Bronchial epithelial cell (primary cell): ENCODE measurements around the gene IRAK3. TPM values are rescaled to one million over a fixed set of nuclear protein-coding genes. Genes with fewer than 3 reads are reported as not detected.

Experiments used
- DNase-seq: peaks from one replicate; pipeline ENCODE4 v3.0.0-alpha.2; 2010; ENCODE audit warnings: low read depth
- FAIRE-seq: peaks from 2 replicates; lab custom pipeline; 2011; peaks lifted over from hg19 to GRCh38; lab: Jason Lieb, UNC
- H3K27me3 ChIP-seq: 2 replicates; pipeline ENCODE4 v1.5.1; 2011; ENCODE audit warnings: low read length; ENCODE audit not compliant: control insufficient read depth, insufficient read depth
- H3K36me3 ChIP-seq: 2 replicates; pipeline ENCODE4 v1.5.1; 2011; ENCODE audit warnings: low read length; ENCODE audit not compliant: control insufficient read depth, insufficient read depth
- H3K4me3 ChIP-seq: 2 replicates; pipeline ENCODE4 v1.5.1; 2011; ENCODE audit warnings: mild to moderate bottlenecking, low read depth, low read length, control low read depth
- CTCF ChIP-seq: IDR thresholded peaks from 2 replicates; pipeline ENCODE4 v1.5.1; 2011; ENCODE audit warnings: mild to moderate bottlenecking, moderate library complexity, low read length, control low read depth, inconsistent platforms; ENCODE audit not compliant: insufficient read depth, severe bottlenecking
- total RNA-seq: library from RNA; depleted of rRNA; stranded (reverse); fragments of >200 nt; gene quantifications from 2 replicates; pipeline ENCODE4 v1.2.1, GENCODE V29; 2014

The IRAK3 gene
- total RNA-seq = 1.0 and 1.6 TPM in 2 replicates

GRCh38 chr12:66188584-66189485 is at the start of gene IRAK3:
IRAK3 (plus strand) TSS chr12:66189214; CDS start chr12:66189300, 86 bp downstream.
- TF ChIP-seq CTCF = no peak
- FAIRE-seq (no peak), DNase-seq (peak; percentile 40)
- no peaks in the 10 kb centered on the region for H3K27me3 ChIP-seq
- no peaks in the 10 kb centered on the region for H3K36me3 ChIP-seq
- H3K4me3 ChIP-seq = peak within 1 kb of the TSS; percentile 58

- H3K36me3 ChIP-seq = peaks cover 3% of the 10 kb centered on the region
- no peak for TF ChIP-seq CTCF
- H3K27me3 ChIP-seq = no peaks in the 10 kb centered on the region
- DNase-seq = no peak
- no peak for FAIRE-seq
- H3K4me3 ChIP-seq = no peak overlapping the region
These were observed 49.7 kb upstream of the IRAK3 start for GRCh38 chr12:66139328-66139727.

- no peaks in the 10 kb centered on the region for H3K27me3 ChIP-seq
- no peak overlapping the region for H3K4me3 ChIP-seq
- peaks cover 3% of the 10 kb centered on the region for H3K36me3 ChIP-seq
- FAIRE-seq (no peak), DNase-seq (no peak)
- TF ChIP-seq CTCF = no peak
These were observed 48.3 kb upstream of the IRAK3 start for GRCh38 chr12:66140731-66141130.

GRCh38 chr12:66141299-66141698 is 47.7 kb upstream of the IRAK3 start:
- Histone ChIP-seq H3K4me3 (no peak overlapping the region), H3K36me3 (peaks cover 3% of the 10 kb centered on the region), H3K27me3 (no peaks in the 10 kb centered on the region)
- FAIRE-seq (no peak), DNase-seq (no peak)
- no peak for TF ChIP-seq CTCF

- no peak for FAIRE-seq
- Histone ChIP-seq H3K27me3 (no peaks in the 10 kb centered on the region), H3K36me3 (peaks cover 3% of the 10 kb centered on the region), H3K4me3 (no peak overlapping the region)
- TF ChIP-seq CTCF = no peak
- no peak for DNase-seq
These were observed 46.2 kb upstream of the IRAK3 start for GRCh38 chr12:66142826-66143225.
